Immature natural killer cell (primary cell): ENCODE results near the gene MAP3K5. TPM values are rescaled to one million over a fixed set of nuclear protein-coding genes. Genes with fewer than 3 reads are reported as not detected.

Experiments used
- DNase-seq, 3 donors: peaks; one replicate each; pipeline ENCODE4 v3.0.0; 2022; ENCODE audit warnings: mixed read lengths in 1 of 3
- H3K27ac Mint-ChIP-seq, 6 donors: one replicate each; pipeline ENCODE4 v1.8.0; 2020; ENCODE audit warnings: mixed read lengths in 6 of 6, mild to moderate bottlenecking in 5 of 6, inconsistent platforms in 4 of 6, moderate library complexity in 3 of 6
- H3K27me3 Mint-ChIP-seq, 3 donors: one replicate each; pipeline ENCODE4 v1.8.0; 2020 to 2021; ENCODE audit warnings: low read depth in 3 of 3, mild to moderate bottlenecking in 3 of 3, mixed read lengths in 3 of 3, moderate library complexity in 3 of 3, inconsistent platforms in 1 of 3
- H3K36me3 Mint-ChIP-seq, 3 donors: one replicate each; pipeline ENCODE4 v1.8.0; 2020; ENCODE audit warnings: mixed read lengths in 3 of 3, inconsistent platforms in 2 of 3, mild to moderate bottlenecking in 2 of 3
- H3K4me1 Mint-ChIP-seq, 2 donors: one replicate each; pipeline ENCODE4 v1.8.0; 2020; ENCODE audit warnings: inconsistent platforms in 2 of 2, mild to moderate bottlenecking in 2 of 2, mixed read lengths in 2 of 2, moderate library complexity in 1 of 2
- H3K4me3 Mint-ChIP-seq, 5 donors: one replicate each; pipeline ENCODE4 v1.8.0; 2020; ENCODE audit warnings: mild to moderate bottlenecking in 5 of 5, mixed read lengths in 5 of 5, inconsistent platforms in 3 of 5, moderate library complexity in 3 of 5
- H3K9me3 Mint-ChIP-seq, 6 donors: one replicate each; pipeline ENCODE4 v1.8.0; 2020; ENCODE audit warnings: mild to moderate bottlenecking in 6 of 6, mixed read lengths in 6 of 6, inconsistent platforms in 4 of 6, moderate library complexity in 3 of 6
- polyA plus RNA-seq, 3 donors: library from polyadenylated mRNA; unstranded; fragments of 300-500 nt; fragmentation: Illumina TruSeq; gene quantifications; one replicate each; pipeline ENCODE4 v1.2.3, GENCODE V29; 2021

The MAP3K5 gene
- polyA plus RNA-seq, 3 donors from 2014 or later, result 5.5 to 13.8 (median 6.2) TPM

- peak overlapping the region; percentile 76 to 85 (median 79) for H3K4me3 Mint-ChIP-seq
- H3K27ac Mint-ChIP-seq, result peak overlapping the region; percentile 91 to 98 (median 94)
- H3K36me3 Mint-ChIP-seq, result peaks cover 0 to 19% (median 17%) of the 10 kb centered on the region in 3 donors
- H3K27me3 Mint-ChIP-seq, result peaks cover 5 to 13% (median 6%) of the 10 kb centered on the region in 3 donors
- peaks cover 82 to 89% of the 10 kb centered on the region in 2 donors for H3K4me1 Mint-ChIP-seq
- peaks cover 0 to 4% (median 0%) of the 10 kb centered on the region in 6 donors for H3K9me3 Mint-ChIP-seq
- no peak for DNase-seq
These were observed 4.6 kb downstream of the MAP3K5 start for GRCh38 chr6:136787726-136788068.

DNA sequence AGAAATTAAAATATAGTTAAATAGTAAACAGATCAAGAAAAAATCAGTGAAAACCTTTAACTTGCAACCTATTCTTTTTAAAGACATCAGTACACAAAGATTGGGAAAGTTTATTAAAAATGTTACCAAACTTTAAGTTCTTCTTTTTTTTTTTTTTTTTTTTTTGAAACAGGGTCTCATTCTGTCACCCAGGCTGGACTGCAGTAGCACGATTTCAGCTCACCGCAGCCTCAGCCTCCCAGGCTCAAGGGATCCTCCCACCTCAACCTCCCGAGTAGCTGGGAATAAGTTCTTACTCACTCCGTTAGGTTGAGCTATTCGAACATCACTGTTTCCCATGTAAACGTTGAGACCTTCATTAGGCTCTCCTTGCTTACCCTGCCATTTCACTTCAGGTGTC, 5.6 kb downstream of the MAP3K5 start:
- Mint-ChIP-seq H3K9me3 (peaks cover 0 to 4% (median 0%) of the 10 kb centered on the region in 6 donors), H3K36me3 (peaks cover 0 to 20% (median 19%) of the 10 kb centered on the region in 3 donors), H3K27ac (peak overlapping the region; percentile 91 to 98 (median 96)), H3K4me1 (peaks cover 90 to 97% of the 10 kb centered on the region in 2 donors), H3K27me3 (peaks cover 3 to 12% (median 6%) of the 10 kb centered on the region in 3 donors), H3K4me3 (peak overlapping the region in 4 of 5 donors; percentile 53 to 85 (median 80))
- no peak for DNase-seq

DNA sequence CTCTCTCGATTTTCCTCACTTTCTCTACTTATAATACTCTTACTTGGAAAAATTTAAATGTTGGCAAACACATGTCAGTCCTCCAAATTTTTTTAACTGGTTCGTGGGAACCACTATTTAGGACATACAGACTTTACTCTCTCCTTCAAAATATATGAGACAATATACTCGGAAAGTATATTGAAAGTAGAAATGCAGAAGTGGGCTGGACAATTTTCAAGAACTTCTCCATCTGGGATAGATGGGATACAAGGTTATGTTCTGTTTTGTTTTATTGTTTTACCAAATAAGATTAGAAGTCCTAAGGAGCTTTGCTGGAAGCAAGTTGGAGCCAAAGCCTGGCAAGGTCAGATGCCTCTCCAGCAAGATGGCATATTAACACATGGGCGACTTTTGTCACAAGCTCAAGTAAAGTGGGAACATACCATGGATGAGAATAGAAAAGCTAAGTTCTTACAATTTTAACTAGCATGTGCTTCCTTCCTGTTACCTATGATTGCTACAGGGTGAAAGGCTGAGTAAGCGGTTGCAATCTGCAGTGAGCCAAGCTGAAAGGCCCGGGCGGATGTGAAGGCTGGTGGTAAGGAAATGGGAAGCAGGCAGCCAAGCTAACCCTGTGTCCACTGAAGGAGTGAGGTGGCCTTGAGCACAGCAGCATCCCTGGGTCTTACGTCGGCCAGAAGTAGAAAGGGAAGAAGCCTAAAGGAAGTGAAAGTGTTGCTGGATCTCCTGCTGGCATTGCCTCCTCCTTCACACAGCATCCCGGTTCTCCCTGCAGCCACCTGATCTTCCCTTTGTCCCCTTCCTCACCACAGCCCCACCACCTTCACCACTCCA, 7.1 kb downstream of the MAP3K5 start:
- peaks cover 0 to 4% (median 0%) of the 10 kb centered on the region in 6 donors for H3K9me3 Mint-ChIP-seq
- H3K4me3 Mint-ChIP-seq, result peak overlapping the region; percentile 89 to 94 (median 92)
- H3K27ac Mint-ChIP-seq, result peak overlapping the region; percentile 88 to 97 (median 95)
- peaks cover 85 to 96% of the 10 kb centered on the region in 2 donors for H3K4me1 Mint-ChIP-seq
- peak; percentile 34 to 43 (median 35) for DNase-seq
- peaks cover 3 to 12% (median 6%) of the 10 kb centered on the region in 3 donors for H3K27me3 Mint-ChIP-seq
- peaks cover 0 to 20% (median 19%) of the 10 kb centered on the region in 3 donors for H3K36me3 Mint-ChIP-seq

GRCh38 chr6:136784271-136784664, 8.0 kb downstream of the MAP3K5 start:
- peaks cover 82 to 94% of the 10 kb centered on the region in 2 donors for H3K4me1 Mint-ChIP-seq
- peak overlapping the region; percentile 88 to 97 (median 95) for H3K27ac Mint-ChIP-seq
- H3K9me3 Mint-ChIP-seq, result peaks cover 0 to 4% (median 0%) of the 10 kb centered on the region in 6 donors
- H3K27me3 Mint-ChIP-seq, result peaks cover 3 to 12% (median 6%) of the 10 kb centered on the region in 3 donors
- no peak for DNase-seq
- peaks cover 0 to 22% (median 20%) of the 10 kb centered on the region in 3 donors for H3K36me3 Mint-ChIP-seq
- H3K4me3 Mint-ChIP-seq, result peak overlapping the region; percentile 89 to 94 (median 92)

DNA sequence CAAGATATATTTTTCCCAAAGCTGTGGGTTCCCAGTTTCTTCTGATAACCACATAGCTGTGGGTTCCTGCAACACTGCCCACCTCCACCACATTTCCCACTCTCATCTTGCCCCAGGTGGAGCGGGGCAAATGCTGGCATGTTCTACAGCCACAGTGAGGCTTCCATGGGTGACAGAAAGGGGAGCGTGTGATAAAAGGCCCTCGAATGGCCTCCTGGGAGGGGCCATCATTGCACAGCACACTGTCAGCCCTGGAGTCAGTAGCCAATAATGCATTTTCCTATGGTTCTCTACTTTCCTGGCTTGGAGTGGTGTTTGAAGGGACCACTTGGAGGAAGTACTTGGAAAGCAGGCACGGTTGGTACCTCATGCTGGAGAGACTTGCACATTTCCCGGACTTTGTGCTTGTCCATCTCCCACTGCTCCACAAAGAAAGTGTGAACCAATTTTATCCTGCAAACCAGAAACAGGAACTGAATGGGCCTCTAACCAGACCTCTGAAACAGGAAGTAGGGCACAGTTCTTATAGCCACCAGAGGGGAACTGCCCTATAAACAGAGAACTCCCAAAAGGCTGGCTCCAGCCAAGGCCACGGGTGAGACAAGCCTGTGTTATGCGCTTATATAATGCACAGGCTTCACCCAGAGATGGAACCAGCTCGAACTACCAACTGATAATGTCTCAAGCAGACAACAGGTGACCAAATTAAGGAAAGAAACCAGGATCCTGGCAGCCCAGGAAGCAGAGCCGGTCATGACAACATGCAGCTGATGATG, 8.6 kb downstream of the MAP3K5 start:
- Mint-ChIP-seq H3K4me3 (peak overlapping the region; percentile 89 to 94 (median 92)), H3K36me3 (peaks cover 0 to 22% (median 20%) of the 10 kb centered on the region in 3 donors), H3K9me3 (peaks cover 0 to 3% (median 0%) of the 10 kb centered on the region in 6 donors), H3K27ac (peak overlapping the region; percentile 88 to 97 (median 95)), H3K27me3 (peaks cover 4 to 9% (median 5%) of the 10 kb centered on the region in 3 donors), H3K4me1 (peaks cover 78 to 88% of the 10 kb centered on the region in 2 donors)
- peak; percentile 41 to 50 (median 41) for DNase-seq

GRCh38 chr6:136783021-136783420, 9.3 kb downstream of the MAP3K5 start:
- no peak for DNase-seq
- no peaks in the 10 kb centered on the region for H3K9me3 Mint-ChIP-seq
- H3K4me3 Mint-ChIP-seq, result peak overlapping the region in 4 of 5 donors; percentile 18 to 94 (median 89)
- peaks cover 0 to 22% (median 14%) of the 10 kb centered on the region in 3 donors for H3K36me3 Mint-ChIP-seq
- H3K27me3 Mint-ChIP-seq, result peaks cover 0 to 5% (median 4%) of the 10 kb centered on the region in 3 donors
- peaks cover 72 to 82% of the 10 kb centered on the region in 2 donors for H3K4me1 Mint-ChIP-seq
- H3K27ac Mint-ChIP-seq, result peak overlapping the region in 4 of 6 donors; percentile 93 to 97 (median 95)

DNA sequence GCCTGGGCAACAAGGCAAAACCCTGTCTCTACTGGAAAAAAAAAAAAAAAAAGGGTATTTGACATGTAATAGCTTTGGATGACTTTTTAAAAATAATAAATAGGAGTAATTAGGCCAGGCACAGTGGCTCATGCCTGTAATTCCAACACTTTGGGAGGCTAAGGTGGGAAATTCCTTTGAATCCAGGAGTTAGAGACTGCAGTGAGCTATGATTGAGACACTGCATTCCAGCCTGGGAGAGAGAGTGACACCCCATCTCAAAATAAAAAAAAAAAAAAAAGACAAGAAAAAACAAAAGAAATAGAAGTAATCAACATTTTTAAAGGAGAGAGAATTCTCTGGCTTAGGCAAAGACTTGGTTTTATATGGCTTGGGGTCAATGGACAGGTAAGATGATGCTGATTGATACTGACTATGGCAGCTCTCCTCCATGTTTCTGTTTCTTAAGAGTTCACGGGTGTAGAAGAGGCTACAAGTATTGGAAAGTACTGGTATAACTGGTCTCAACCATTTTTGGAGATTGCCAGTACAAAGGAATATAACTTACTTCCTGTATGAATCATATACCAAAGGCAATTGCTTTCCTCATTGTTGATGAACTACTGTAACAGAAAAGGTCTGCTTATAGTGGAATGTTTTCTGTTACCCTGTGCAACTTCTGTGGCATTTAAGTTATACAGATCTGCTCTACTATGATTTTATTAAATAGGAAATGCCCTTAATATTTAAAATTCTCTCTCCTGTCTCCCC, 10.1 kb downstream of the MAP3K5 start:
- DNase-seq, result no peak
- H3K36me3 Mint-ChIP-seq, result peaks cover 0 to 22% (median 14%) of the 10 kb centered on the region in 3 donors
- H3K27me3 Mint-ChIP-seq, result peaks cover 0 to 5% (median 4%) of the 10 kb centered on the region in 3 donors
- peak overlapping the region in 5 of 6 donors; percentile 14 to 76 (median 59) for H3K27ac Mint-ChIP-seq
- H3K9me3 Mint-ChIP-seq, result no peaks in the 10 kb centered on the region
- H3K4me3 Mint-ChIP-seq, result no peak overlapping the region
- peaks cover 65 to 74% of the 10 kb centered on the region in 2 donors for H3K4me1 Mint-ChIP-seq

DNA sequence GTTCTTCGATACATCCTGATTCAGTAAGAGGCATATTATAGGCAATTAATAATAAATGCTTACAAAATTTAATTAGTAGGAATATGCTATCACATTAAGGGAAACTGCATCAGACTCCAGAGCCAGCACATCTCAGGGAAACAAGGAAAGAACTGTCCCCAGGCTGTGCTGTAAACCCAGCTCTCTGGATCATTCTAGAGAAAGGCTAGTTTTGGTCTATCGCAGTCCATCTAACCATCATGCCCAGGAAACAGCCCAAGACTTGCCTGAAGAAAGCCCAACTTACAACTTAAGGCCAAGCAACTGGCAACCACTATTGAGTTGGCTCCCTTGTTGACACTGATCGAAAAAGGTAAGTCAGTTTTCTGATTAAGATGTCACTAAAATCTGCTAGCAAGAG, 11.3 kb downstream of the MAP3K5 start:
- H3K4me3 Mint-ChIP-seq, result no peak overlapping the region
- H3K27me3 Mint-ChIP-seq, result peaks cover 0 to 5% (median 4%) of the 10 kb centered on the region in 3 donors
- H3K36me3 Mint-ChIP-seq, result peaks cover 0 to 22% (median 14%) of the 10 kb centered on the region in 3 donors
- H3K4me1 Mint-ChIP-seq, result peaks cover 55 to 67% of the 10 kb centered on the region in 2 donors
- no peak for DNase-seq
- H3K27ac Mint-ChIP-seq, result peak overlapping the region in 3 of 6 donors; percentile 16 to 53 (median 17)
- no peaks in the 10 kb centered on the region for H3K9me3 Mint-ChIP-seq

DNA sequence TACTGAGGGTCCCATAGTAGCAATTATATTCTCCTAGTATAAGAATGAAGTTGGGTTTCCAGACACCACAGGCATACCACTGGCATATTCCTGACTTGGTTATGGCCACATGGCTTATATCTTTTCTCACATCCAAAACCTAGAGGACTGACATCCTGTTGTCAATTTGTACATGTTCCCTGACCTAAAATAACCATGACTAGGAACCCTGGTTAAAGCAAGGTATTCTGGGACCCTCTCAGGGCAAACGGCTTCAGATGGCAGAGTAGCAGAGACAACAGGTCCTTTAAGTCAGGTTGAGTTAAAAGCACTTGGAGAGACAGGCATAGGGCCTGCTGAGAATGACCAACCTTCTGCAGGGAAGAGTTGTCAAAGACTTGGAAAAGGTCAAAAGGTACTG, 12.6 kb downstream of the MAP3K5 start:
- Mint-ChIP-seq H3K27ac (peak overlapping the region in 3 of 6 donors; percentile 7 to 50 (median 23)), H3K27me3 (peaks cover 0 to 5% (median 4%) of the 10 kb centered on the region in 3 donors), H3K36me3 (peaks cover 0 to 12% (median 8%) of the 10 kb centered on the region in 3 donors)

DNA sequence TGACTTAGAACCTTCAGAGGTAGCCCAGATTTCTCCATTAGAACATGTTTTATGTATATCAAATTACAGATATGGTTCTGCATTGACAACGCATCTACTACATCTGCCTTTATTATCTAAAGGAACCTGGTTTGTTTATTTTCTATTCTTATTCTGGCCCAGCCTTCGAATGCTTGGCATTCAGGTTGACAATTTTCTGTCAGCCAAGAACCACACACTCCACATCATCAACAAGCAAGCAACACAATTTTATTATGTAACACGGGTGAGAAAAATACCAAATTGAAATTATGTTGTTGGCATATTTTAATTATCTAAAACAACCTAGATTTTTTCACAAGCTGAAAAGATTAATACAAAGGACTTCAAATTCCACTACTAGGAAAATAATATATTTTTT, 14.6 kb downstream of the MAP3K5 start:
- Mint-ChIP-seq H3K27me3 (peaks cover 0 to 2% (median 0%) of the 10 kb centered on the region in 3 donors), H3K36me3 (peaks cover 0 to 7% (median 3%) of the 10 kb centered on the region in 3 donors), H3K9me3 (no peaks in the 10 kb centered on the region), H3K4me3 (no peak overlapping the region), H3K27ac (peak overlapping the region in 1 of 6 donors; percentile 31), H3K4me1 (peaks cover 45 to 67% of the 10 kb centered on the region in 2 donors)
- no peak for DNase-seq

More for the DNA sequence above, 12.6 kb downstream of the MAP3K5 start:
- Mint-ChIP-seq H3K4me1 (peaks cover 46 to 67% of the 10 kb centered on the region in 2 donors), H3K4me3 (no peak overlapping the region), H3K9me3 (no peaks in the 10 kb centered on the region)
- DNase-seq, result no peak

DNA sequence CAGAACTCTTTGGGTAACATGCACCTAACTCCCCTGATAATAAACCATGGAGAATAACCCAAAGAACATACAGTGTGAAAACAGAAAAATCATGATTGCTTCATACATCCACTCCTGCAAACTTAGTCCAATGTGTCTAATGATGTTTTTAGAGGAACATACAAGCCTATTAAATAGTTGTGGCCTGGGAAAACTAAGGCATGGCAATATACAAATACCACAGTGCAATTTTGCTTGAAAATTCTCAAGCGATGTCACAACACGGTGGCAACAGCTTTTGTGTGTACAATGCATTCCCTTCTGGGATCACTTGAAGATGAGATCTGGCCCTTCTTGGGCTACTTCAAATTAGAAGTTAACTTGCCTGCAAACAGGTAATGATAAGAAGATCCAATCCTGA, 16.7 kb downstream of the MAP3K5 start:
- Mint-ChIP-seq H3K27me3 (peaks cover 0 to 2% (median 0%) of the 10 kb centered on the region in 3 donors), H3K4me1 (peaks cover 46 to 65% of the 10 kb centered on the region in 2 donors), H3K9me3 (no peaks in the 10 kb centered on the region), H3K4me3 (no peak overlapping the region), H3K36me3 (peaks cover 0 to 4% (median 3%) of the 10 kb centered on the region in 3 donors), H3K27ac (peak overlapping the region in 3 of 6 donors; percentile 6 to 19 (median 11))
- DNase-seq, result no peak

GRCh38 chr6:136775081-136775480, 17.2 kb downstream of the MAP3K5 start:
- Mint-ChIP-seq H3K9me3 (no peaks in the 10 kb centered on the region), H3K4me3 (no peak overlapping the region), H3K36me3 (peaks cover 0 to 4% (median 3%) of the 10 kb centered on the region in 3 donors), H3K4me1 (peaks cover 46 to 61% of the 10 kb centered on the region in 2 donors), H3K27ac (peak overlapping the region in 4 of 6 donors; percentile 6 to 28 (median 15)), H3K27me3 (peaks cover 0 to 2% (median 0%) of the 10 kb centered on the region in 3 donors)
- DNase-seq, result no peak
